Calu3 (cell line): ENCODE measurements around the gene ELF5. TPM values are rescaled to one million over a fixed set of nuclear protein-coding genes. Genes with fewer than 3 reads are reported as not detected.

Source experiments
- BruUV-seq: library from RNA; stranded (reverse); fragments of 400-500 nt; replicated peaks from 2 replicates; lab custom pipeline; 2021; lab: Mats Ljungman, UMichigan
- CTCF ChIA-PET: fragments of 300-600 bp; sonication (Branson Sonifier 250); formaldehyde crosslinking; loops from one replicate; lab custom pipeline; 2022; ENCODE audit warnings: antibody characterized with exemption; lab: Charles Lee
- DNase-seq: peaks from one replicate; pipeline ENCODE4 v3.0.0; 2022
- H3K27ac Mint-ChIP-seq: one replicate; pipeline ENCODE4 v1.8.0; 2022; ENCODE audit warnings: mixed read lengths; ENCODE audit not compliant: unreplicated experiment
- H3K27me3 Mint-ChIP-seq: one replicate; pipeline ENCODE4 v1.8.0; 2022; ENCODE audit warnings: mixed read lengths; ENCODE audit not compliant: unreplicated experiment
- H3K36me3 Mint-ChIP-seq: one replicate; pipeline ENCODE4 v1.8.0; 2022; ENCODE audit warnings: mild to moderate bottlenecking, moderate library complexity, mixed read lengths; ENCODE audit not compliant: insufficient read depth, unreplicated experiment
- H3K4me1 Mint-ChIP-seq: one replicate; pipeline ENCODE4 v1.8.0; 2022; ENCODE audit warnings: mild to moderate bottlenecking, low read depth, mixed read lengths; ENCODE audit not compliant: unreplicated experiment
- H3K4me3 Mint-ChIP-seq: one replicate; pipeline ENCODE4 v1.8.0; 2022; ENCODE audit warnings: mild to moderate bottlenecking, low read depth, moderate library complexity, mixed read lengths; ENCODE audit not compliant: unreplicated experiment
- H3K9me3 Mint-ChIP-seq: one replicate; pipeline ENCODE4 v1.8.0; 2022; ENCODE audit warnings: low read depth, mixed read lengths; ENCODE audit not compliant: unreplicated experiment
- intact Hi-C: fragments of 100-400 bp; cut with micrococcal nuclease; formaldehyde crosslinking; loops from one replicate; pipeline ENCODE4 v1.10.0; 2022; ENCODE audit not compliant: unreplicated experiment
- total RNA-seq: library from RNA; stranded (reverse); gene quantifications from 2 replicates; pipeline ENCODE4 v1.2.3, GENCODE V29; 2022
- TF ChIP-seq, protein P1 (sequence below): fragments of 200-600 bp; IDR thresholded peaks from one replicate; pipeline ENCODE4 v1.8.0; 2022; ENCODE audit warnings: antibody characterized with exemption; ENCODE audit not compliant: unreplicated experiment

ELF5 gene
- total RNA-seq, 1 experiment from 2014 or later = not detected

DNA sequence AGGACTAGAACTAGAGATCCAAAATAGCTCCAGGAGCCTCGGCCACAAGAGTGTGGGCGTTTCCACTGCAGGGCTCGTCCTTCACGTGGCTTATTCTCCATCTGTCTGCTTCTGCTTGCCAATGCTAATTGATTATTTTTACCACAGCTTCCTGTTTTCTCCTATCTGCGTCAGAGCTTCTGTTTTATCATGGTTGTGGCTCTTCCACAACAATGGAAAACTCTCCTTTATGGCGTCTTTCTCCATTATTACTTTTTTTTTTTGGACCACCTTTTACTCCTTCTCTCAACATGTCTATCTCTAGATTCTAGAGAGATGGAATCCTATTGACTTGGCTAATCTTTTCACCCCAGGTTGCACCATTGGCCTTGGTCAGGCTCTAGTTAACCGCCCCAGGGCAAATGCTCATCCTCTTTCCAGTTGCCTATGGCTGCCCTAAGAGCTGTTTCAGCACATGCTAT, 49.0 kb downstream of the ELF5 start:
- intact Hi-C loops = no loop called here
- H3K9me3 Mint-ChIP-seq = peaks cover 4% of the 10 kb centered on the region
- peaks cover 15% of the 10 kb centered on the region for H3K36me3 Mint-ChIP-seq
- no peak overlapping the region for H3K27ac Mint-ChIP-seq
- no TSS peak for BruUV-seq
- CTCF ChIA-PET = interaction anchor here (0.6 to 1.4 kb wide), 2 partner anchors 98 to 104 kb away, joined by 3 to 5 read pairs; no protein-coding TSS in a partner anchor
- no peak overlapping the region for H3K4me3 Mint-ChIP-seq
- peaks cover 18% of the 10 kb centered on the region for H3K4me1 Mint-ChIP-seq
- no peaks in the 10 kb centered on the region for H3K27me3 Mint-ChIP-seq
- DNase-seq = no peak
- TF ChIP-seq, protein P1, sequence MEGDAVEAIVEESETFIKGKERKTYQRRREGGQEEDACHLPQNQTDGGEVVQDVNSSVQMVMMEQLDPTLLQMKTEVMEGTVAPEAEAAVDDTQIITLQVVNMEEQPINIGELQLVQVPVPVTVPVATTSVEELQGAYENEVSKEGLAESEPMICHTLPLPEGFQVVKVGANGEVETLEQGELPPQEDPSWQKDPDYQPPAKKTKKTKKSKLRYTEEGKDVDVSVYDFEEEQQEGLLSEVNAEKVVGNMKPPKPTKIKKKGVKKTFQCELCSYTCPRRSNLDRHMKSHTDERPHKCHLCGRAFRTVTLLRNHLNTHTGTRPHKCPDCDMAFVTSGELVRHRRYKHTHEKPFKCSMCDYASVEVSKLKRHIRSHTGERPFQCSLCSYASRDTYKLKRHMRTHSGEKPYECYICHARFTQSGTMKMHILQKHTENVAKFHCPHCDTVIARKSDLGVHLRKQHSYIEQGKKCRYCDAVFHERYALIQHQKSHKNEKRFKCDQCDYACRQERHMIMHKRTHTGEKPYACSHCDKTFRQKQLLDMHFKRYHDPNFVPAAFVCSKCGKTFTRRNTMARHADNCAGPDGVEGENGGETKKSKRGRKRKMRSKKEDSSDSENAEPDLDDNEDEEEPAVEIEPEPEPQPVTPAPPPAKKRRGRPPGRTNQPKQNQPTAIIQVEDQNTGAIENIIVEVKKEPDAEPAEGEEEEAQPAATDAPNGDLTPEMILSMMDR = no peak

DNA sequence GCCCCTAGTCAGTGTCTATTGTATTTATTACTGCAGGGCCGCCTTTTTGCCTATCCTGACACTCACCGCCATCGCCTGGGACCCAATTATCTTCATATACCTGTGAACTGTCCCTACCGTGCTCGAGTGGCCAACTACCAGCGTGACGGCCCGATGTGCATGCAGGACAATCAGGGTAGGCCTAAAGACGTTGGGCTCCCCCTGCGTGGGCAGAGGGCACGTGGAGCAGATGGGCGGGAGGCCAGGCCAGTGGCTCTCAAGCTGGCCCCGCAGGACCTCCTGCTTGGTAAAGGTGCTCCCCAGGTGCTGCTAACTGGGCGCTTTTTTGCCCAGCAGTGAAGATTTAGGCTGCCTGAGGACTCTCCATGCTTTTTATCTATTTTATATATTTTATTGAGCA, 52.4 kb downstream of the ELF5 start:
- no TSS peak for BruUV-seq
- H3K9me3 Mint-ChIP-seq = no peaks in the 10 kb centered on the region
- H3K27me3 Mint-ChIP-seq = no peaks in the 10 kb centered on the region
- TF ChIP-seq, protein P1 = no peak
- no peak for DNase-seq
- intact Hi-C loops = no loop called here
- peaks cover 12% of the 10 kb centered on the region for H3K4me1 Mint-ChIP-seq
- CTCF ChIA-PET = no interaction called here
- peaks cover 13% of the 10 kb centered on the region for H3K36me3 Mint-ChIP-seq
- no peak overlapping the region for H3K4me3 Mint-ChIP-seq
- no peak overlapping the region for H3K27ac Mint-ChIP-seq

GRCh38 chr11:34460278-34460677, 53.3 kb downstream of the ELF5 start:
- no peaks in the 10 kb centered on the region for H3K27me3 Mint-ChIP-seq
- TF ChIP-seq, protein P1 = no peak
- peaks cover 22% of the 10 kb centered on the region for H3K4me1 Mint-ChIP-seq
- H3K36me3 Mint-ChIP-seq = peaks cover 10% of the 10 kb centered on the region
- H3K9me3 Mint-ChIP-seq = no peaks in the 10 kb centered on the region
- CTCF ChIA-PET = no interaction called here
- no peak overlapping the region for H3K27ac Mint-ChIP-seq
- no peak for DNase-seq
- H3K4me3 Mint-ChIP-seq = no peak overlapping the region
- intact Hi-C loops = no loop called here
- BruUV-seq = no TSS peak

DNA sequence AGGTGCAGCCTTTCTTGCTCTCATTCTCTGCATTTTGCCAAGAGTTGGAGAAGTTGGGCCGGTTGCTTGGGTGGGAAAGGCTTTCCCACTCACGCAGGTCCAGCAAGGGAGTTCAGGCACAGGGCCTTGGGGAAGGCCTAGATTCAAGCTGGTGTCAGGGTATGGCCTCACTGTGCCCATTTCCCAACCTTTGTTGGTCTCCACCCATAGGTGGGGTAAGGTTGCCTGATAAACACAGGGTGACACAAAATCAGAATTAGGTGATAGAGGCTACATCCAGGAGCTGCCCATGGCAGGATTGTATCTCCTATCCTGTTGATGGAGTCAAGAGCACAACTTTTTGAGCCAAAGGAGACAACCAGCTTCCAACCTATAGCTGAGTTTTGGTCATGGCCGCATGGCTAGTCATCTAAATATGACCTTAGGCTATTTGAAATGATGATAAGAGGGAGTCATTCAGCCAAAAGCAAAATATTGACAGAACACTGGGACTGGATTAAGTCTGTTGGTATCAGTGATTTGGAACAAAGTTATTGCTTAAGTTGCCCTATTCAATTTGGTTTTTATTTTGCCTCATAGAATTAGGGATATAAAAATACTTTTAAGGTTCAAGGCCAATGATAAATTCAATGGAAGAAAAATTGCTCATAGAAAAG, 54.0 kb downstream of the ELF5 start:
- Mint-ChIP-seq H3K4me3 (no peak overlapping the region), H3K9me3 (no peaks in the 10 kb centered on the region), H3K27me3 (no peaks in the 10 kb centered on the region), H3K4me1 (peaks cover 28% of the 10 kb centered on the region), H3K27ac (no peak overlapping the region), H3K36me3 (peaks cover 10% of the 10 kb centered on the region)
- CTCF ChIA-PET = no interaction called here
- TF ChIP-seq, protein P1 = no peak
- intact Hi-C loops = no loop called here
- no peak for DNase-seq
- no TSS peak for BruUV-seq
